IMR-90 (cell line): ENCODE measurements around the gene NIPSNAP3A. TPM values are rescaled to one million over a fixed set of nuclear protein-coding genes. Genes with fewer than 3 reads are reported as not detected.

Experiments used
- ATAC-seq: fragments of 200-7000 bp; cut with Tn5 transposase; 2 replicates; pipeline ENCODE4 v1.9.1; 2020; ENCODE audit warnings: low read depth, mild to moderate bottlenecking, moderate library complexity
- BruUV-seq: library from RNA; stranded (reverse); fragments of 400-500 nt; replicated peaks from 2 replicates; lab custom pipeline; 2021; lab: Mats Ljungman, UMichigan
- CTCF ChIA-PET: fragments of 300-600 bp; formaldehyde crosslinking; extraction: SDS; loops from one replicate; lab custom pipeline; 2021; ENCODE audit warnings: antibody characterized with exemption; lab: Yijun Ruan, JAX
- POLR2A ChIA-PET: fragments of 300-600 bp; sonication (Branson Sonifier 250); formaldehyde crosslinking; loops from one replicate; lab custom pipeline; 2022; ENCODE audit warnings: antibody characterized with exemption; ENCODE audit not compliant: unreplicated experiment; lab: Charles Lee
- DNase-seq: peaks from one replicate; pipeline ENCODE4 v3.0.0; 2013
- H2AFZ ChIP-seq: replicated peaks from 2 replicates; pipeline ENCODE3; 2013; ENCODE audit warnings: low read length, mild to moderate bottlenecking; ENCODE audit not compliant: poor library complexity
- H2AK5ac ChIP-seq: 2 replicates; pipeline ENCODE4 v1.6.1; 2013; ENCODE audit warnings: low read depth, low read length, inconsistent platforms
- H2AK9ac ChIP-seq: replicated peaks from 2 replicates; pipeline ENCODE3; 2013; ENCODE audit warnings: mild to moderate bottlenecking, low read depth, low read length, moderate library complexity; ENCODE audit not compliant: poor library complexity
- H2BK120ac ChIP-seq: 2 replicates; pipeline ENCODE4 v1.6.1; 2013; ENCODE audit warnings: low read depth, low read length, inconsistent platforms
- H2BK15ac ChIP-seq: 3 replicates; pipeline ENCODE4 v1.6.1; 2013; ENCODE audit warnings: low read depth, low read length, inconsistent platforms
- H2BK20ac ChIP-seq: 2 replicates; pipeline ENCODE4 v1.6.1; 2013; ENCODE audit warnings: low read depth, mild to moderate bottlenecking, inconsistent platforms, low read length, moderate library complexity
- H2BK5ac ChIP-seq: 2 replicates; pipeline ENCODE4 v1.6.1; 2013; ENCODE audit warnings: mild to moderate bottlenecking, low read depth, low read length, inconsistent platforms; ENCODE audit not compliant: poor library complexity, severe bottlenecking
- H3K14ac ChIP-seq: replicated peaks from 2 replicates; pipeline ENCODE4 v1.6.1; 2013; ENCODE audit warnings: low read depth, low read length, inconsistent platforms
- H3K18ac ChIP-seq: 2 replicates; pipeline ENCODE4 v1.6.1; 2013; ENCODE audit warnings: low read depth, low read length, control low read depth
- H3K23ac ChIP-seq: 2 replicates; pipeline ENCODE4 v1.6.1; 2013; ENCODE audit warnings: low read depth, low read length, inconsistent platforms
- H3K27ac ChIP-seq: 2 replicates; pipeline ENCODE4 v1.5.1; 2013; ENCODE audit warnings: mild to moderate bottlenecking, control low read depth, low read length; ENCODE audit not compliant: insufficient read depth
- H3K27me3 ChIP-seq: 2 replicates; pipeline ENCODE4 v1.6.1; 2013; ENCODE audit warnings: low read length; ENCODE audit not compliant: control insufficient read depth, insufficient read depth
- H3K36me3 ChIP-seq: 2 replicates; pipeline ENCODE4 v1.6.1; 2013; ENCODE audit warnings: low read length, mixed read lengths; ENCODE audit not compliant: control insufficient read depth, insufficient read depth
- H3K4ac ChIP-seq: 2 replicates; pipeline ENCODE4 v1.6.1; 2013; ENCODE audit warnings: low read depth, low read length, inconsistent platforms
- H3K4me1 ChIP-seq: 2 replicates; pipeline ENCODE4 v1.6.1; 2013; ENCODE audit warnings: low read length, mixed read lengths; ENCODE audit not compliant: control insufficient read depth, insufficient read depth
- H3K4me2 ChIP-seq: 2 replicates; pipeline ENCODE4 v1.6.1; 2013; ENCODE audit warnings: low read depth, mild to moderate bottlenecking, control low read depth, low read length, moderate library complexity
- H3K4me3 ChIP-seq: 2 replicates; pipeline ENCODE4 v1.5.1; 2013; ENCODE audit warnings: low read depth, mild to moderate bottlenecking, control low read depth, low read length, moderate library complexity; ENCODE audit not compliant: insufficient read depth
- H3K56ac ChIP-seq: 2 replicates; pipeline ENCODE4 v1.6.1; 2013; ENCODE audit warnings: low read length, inconsistent platforms; ENCODE audit not compliant: insufficient read depth; ENCODE audit errors: extremely low read depth
- H3K79me1 ChIP-seq, 2 experiments: 2 replicates each; pipeline ENCODE4 v1.6.1; 2013; ENCODE audit warnings: low read length in 2 of 2, inconsistent platforms in 1 of 2, low read depth in 1 of 2
- H3K9ac ChIP-seq: 2 replicates; pipeline ENCODE4 v1.6.1; 2013; ENCODE audit warnings: low read depth, low read length, control low read depth
- H3K9me1 ChIP-seq: 2 replicates; pipeline ENCODE4 v1.6.1; 2013; ENCODE audit warnings: low read length, inconsistent platforms; ENCODE audit not compliant: insufficient read depth
- H3K9me3 ChIP-seq: 2 replicates; pipeline ENCODE4 v1.6.1; 2013; ENCODE audit warnings: low read length; ENCODE audit not compliant: control insufficient read depth, insufficient read depth
- H4K20me1 ChIP-seq: 2 replicates; pipeline ENCODE4 v1.6.1; 2013; ENCODE audit warnings: low read length, inconsistent platforms; ENCODE audit not compliant: insufficient read depth
- H4K5ac ChIP-seq: 2 replicates; pipeline ENCODE4 v1.6.1; 2013; ENCODE audit warnings: mild to moderate bottlenecking, low read depth, low read length, control low read depth
- H4K8ac ChIP-seq, 2 experiments: 2 replicates each; pipeline ENCODE4 v1.6.1; 2013; ENCODE audit warnings: low read depth in 2 of 2, low read length in 2 of 2, control low read depth in 1 of 2, inconsistent platforms in 1 of 2
- H4K91ac ChIP-seq: 2 replicates; pipeline ENCODE4 v1.6.1; 2013; ENCODE audit warnings: low read depth, low read length, inconsistent platforms; ENCODE audit not compliant: insufficient read depth
- WGBS, 2 experiments: methylation state at CpG; one replicate each; pipeline versions ENCODE4 v1.1.5 to v1.1.7; 2013; ENCODE audit warnings: missing lambda C conversion rate in 2 of 2; ENCODE audit not compliant: insufficient read length in 1 of 2; ENCODE audit errors: extremely low coverage in 2 of 2; 5-methylcytosine and 5-hydroxymethylcytosine counted together
- dilution Hi-C: fragments of 300-500 bp; cut with HindIII; formaldehyde crosslinking; loops from one replicate; pipeline ENCODE4 v1.14.3; 2018; ENCODE audit warnings: low sequenced_read_pairs; ENCODE audit not compliant: unreplicated experiment
- in situ Hi-C: fragments of 300-500 bp; cut with MboI; formaldehyde crosslinking; loops from 3 replicates; pipeline ENCODE4 v1.14.3; 2019; ENCODE audit warnings: low sequenced_read_pairs, inconsistent platforms, mixed read lengths
- intact Hi-C: fragments of 100-400 bp; cut with micrococcal nuclease; formaldehyde crosslinking; loops from 2 replicates; pipeline ENCODE4 v1.10.0; 2022
- polyA plus RNA-seq, 3 experiments: library from polyadenylated mRNA; depleted of rRNA; stranded (reverse); fragments of >200 nt; gene quantifications; 2 replicates each; pipeline ENCODE4 v1.2.3, GENCODE V29; 2012; ENCODE audit warnings: low replicate concordance in 1 of 3
- total RNA-seq: library from RNA; depleted of rRNA; stranded (reverse); fragments of >200 nt; gene quantifications from 2 replicates; pipeline ENCODE4 v1.2.3, GENCODE V29; 2012
- TF ChIP-seq, protein P1 (sequence below): fragments of 150-350 bp; IDR thresholded peaks from 2 replicates; pipeline ENCODE4 v1.6.1; 2016; ENCODE audit warnings: low read depth, mild to moderate bottlenecking, low read length, moderate library complexity, borderline replicate concordance

Gene NIPSNAP3A
- total and polyA plus RNA-seq, 2 of the 4 experiments (the other 2 are of a cell fraction) = 21.4 to 32.1 TPM

DNA sequence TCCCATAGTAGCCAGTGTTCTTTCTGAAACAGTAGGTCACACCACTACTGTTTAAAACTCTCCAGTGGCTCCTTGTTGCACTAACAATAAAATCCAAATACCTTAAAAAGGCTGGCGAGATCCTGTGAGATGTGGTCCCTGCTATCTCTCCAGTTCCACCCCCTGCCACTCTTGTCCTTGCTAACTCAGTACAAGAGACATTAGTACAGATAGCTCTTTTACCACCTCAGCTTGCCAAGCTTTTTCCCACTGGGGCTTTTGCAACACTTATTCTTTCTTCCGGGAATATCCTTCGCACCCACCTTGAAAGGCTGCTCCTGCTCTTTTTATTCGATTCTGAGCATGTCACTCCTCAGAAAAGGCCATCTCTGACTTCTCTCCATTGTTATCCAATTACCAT, 31.3 kb downstream of the NIPSNAP3A start:
- H4K8ac ChIP-seq = no peak overlapping the region
- no peaks in the 10 kb centered on the region for H3K79me1 ChIP-seq
- ATAC-seq = no peak
- H3K4ac ChIP-seq = no peak overlapping the region
- H3K9ac ChIP-seq = no peak overlapping the region
- POLR2A ChIA-PET = no interaction called here
- H2BK5ac ChIP-seq = no peak overlapping the region
- DNase-seq = no peak
- H3K4me1 ChIP-seq = no peaks in the 10 kb centered on the region
- in situ Hi-C loops = no loop called here
- no peaks in the 10 kb centered on the region for H3K27me3 ChIP-seq
- no peaks in the 10 kb centered on the region for H3K9me3 ChIP-seq
- dilution Hi-C loops = no loop called here
- no peak overlapping the region for H3K14ac ChIP-seq
- H4K20me1 ChIP-seq = no peaks in the 10 kb centered on the region
- no peak overlapping the region for H4K5ac ChIP-seq
- H2BK120ac ChIP-seq = no peak overlapping the region
- no peak overlapping the region for H3K4me2 ChIP-seq
- no peak overlapping the region for H3K56ac ChIP-seq
- no peak overlapping the region for H3K23ac ChIP-seq
- H4K91ac ChIP-seq = no peak overlapping the region
- H3K9me1 ChIP-seq = no peaks in the 10 kb centered on the region
- no peak overlapping the region for H2BK15ac ChIP-seq
- H3K27ac ChIP-seq = no peak overlapping the region
- H3K4me3 ChIP-seq = no peak overlapping the region
- CTCF ChIA-PET = interaction anchor here (0.6 kb wide), 1 partner anchor 16 kb away, joined by 5 read pairs; no protein-coding TSS in a partner anchor
- peaks cover 9% of the 10 kb centered on the region for H3K36me3 ChIP-seq
- no peak overlapping the region for H2BK20ac ChIP-seq
- no peak overlapping the region for H3K18ac ChIP-seq
- no peak overlapping the region for H2AK5ac ChIP-seq
- TF ChIP-seq, protein P1, sequence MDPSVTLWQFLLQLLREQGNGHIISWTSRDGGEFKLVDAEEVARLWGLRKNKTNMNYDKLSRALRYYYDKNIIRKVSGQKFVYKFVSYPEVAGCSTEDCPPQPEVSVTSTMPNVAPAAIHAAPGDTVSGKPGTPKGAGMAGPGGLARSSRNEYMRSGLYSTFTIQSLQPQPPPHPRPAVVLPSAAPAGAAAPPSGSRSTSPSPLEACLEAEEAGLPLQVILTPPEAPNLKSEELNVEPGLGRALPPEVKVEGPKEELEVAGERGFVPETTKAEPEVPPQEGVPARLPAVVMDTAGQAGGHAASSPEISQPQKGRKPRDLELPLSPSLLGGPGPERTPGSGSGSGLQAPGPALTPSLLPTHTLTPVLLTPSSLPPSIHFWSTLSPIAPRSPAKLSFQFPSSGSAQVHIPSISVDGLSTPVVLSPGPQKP = no peak
- 86% methylated on average over 1 of the region's 4 CpGs; no CpG with 5 or more reads in 1 of the 2 experiments for WGBS, 2 experiments
- no TSS peak for BruUV-seq
- no peak overlapping the region for H2AFZ ChIP-seq
- intact Hi-C loops = no loop called here
- no peak overlapping the region for H2AK9ac ChIP-seq
